Loucy (cell line): ENCODE data around the gene NUAK1.

Experiments used
- H2AFZ ChIP-seq: fragments of 200-600 bp; sonication (generic); 2 replicates; pipeline ENCODE4 v1.6.0; 2016; ENCODE audit warnings: antibody characterized with exemption, mild to moderate bottlenecking, low read length, moderate library complexity
- H3F3A ChIP-seq: fragments of 200-600 bp; 2 replicates; pipeline ENCODE4 v1.6.0; 2016; ENCODE audit warnings: antibody characterized with exemption, low read depth, mild to moderate bottlenecking
- H3K27me3 ChIP-seq: fragments of 200-600 bp; sonication (generic); 2 replicates; pipeline ENCODE4 v1.6.1; 2014; ENCODE audit warnings: low read length, mild to moderate bottlenecking; ENCODE audit not compliant: insufficient read depth, poor library complexity, severe bottlenecking
- H3K36me3 ChIP-seq: fragments of 200-600 bp; sonication (generic); 2 replicates; pipeline ENCODE4 v1.6.1; 2016; ENCODE audit warnings: low read length; ENCODE audit not compliant: insufficient read depth
- H3K4me1 ChIP-seq: fragments of 200-600 bp; sonication (generic); 2 replicates; pipeline ENCODE4 v1.5.1; 2014; ENCODE audit warnings: low read length, mild to moderate bottlenecking; ENCODE audit not compliant: insufficient read depth, poor library complexity, severe bottlenecking
- H3K4me2 ChIP-seq: fragments of 200-600 bp; sonication (generic); 2 replicates; pipeline ENCODE4 v1.6.0; 2014; ENCODE audit warnings: antibody characterized with exemption, low read length, low read depth, mild to moderate bottlenecking; ENCODE audit not compliant: poor library complexity, severe bottlenecking
- H3K4me3 ChIP-seq: fragments of 200-600 bp; sonication (generic); 2 replicates; pipeline ENCODE4 v1.5.1; 2014; ENCODE audit warnings: low read length, mild to moderate bottlenecking, mixed read lengths; ENCODE audit not compliant: poor library complexity, severe bottlenecking
- H3K79me2 ChIP-seq: fragments of 200-600 bp; sonication (generic); 2 replicates; pipeline ENCODE4 v1.6.1; 2014; ENCODE audit warnings: low read length; ENCODE audit not compliant: insufficient read depth
- H3K9ac ChIP-seq: fragments of 200-600 bp; sonication (generic); 2 replicates; pipeline ENCODE4 v1.6.0; 2014; ENCODE audit warnings: mild to moderate bottlenecking, low read depth, low read length, moderate library complexity; ENCODE audit not compliant: poor library complexity, severe bottlenecking
- H3K9me2 ChIP-seq: fragments of 200-600 bp; sonication (generic); replicated peaks from 2 replicates; pipeline ENCODE4 v1.6.1; 2016; ENCODE audit warnings: low read depth, low read length, mixed read lengths
- H3K9me3 ChIP-seq: fragments of 200-600 bp; sonication (generic); 2 replicates; pipeline ENCODE4 v1.6.1; 2014; ENCODE audit warnings: mild to moderate bottlenecking, antibody characterized with exemption, low read length, low read depth; ENCODE audit not compliant: insufficient read depth
- H4K20me1 ChIP-seq: fragments of 200-600 bp; sonication (generic); 2 replicates; pipeline ENCODE4 v1.6.0; 2014; ENCODE audit warnings: antibody characterized with exemption, low read length, mild to moderate bottlenecking; ENCODE audit not compliant: insufficient read depth, poor library complexity, severe bottlenecking
- EZH2phosphoT487 ChIP-seq: fragments of 200-600 bp; IDR thresholded peaks from 2 replicates; pipeline ENCODE4 v1.6.1; 2018; ENCODE audit warnings: antibody characterized with exemption, mild to moderate bottlenecking, moderate library complexity, borderline replicate concordance
- TF ChIP-seq, protein P1 (sequence below): fragments of 200-600 bp; sonication (generic); conservative IDR thresholded peaks from 2 replicates; pipeline ENCODE4 v1.5.1; 2014; ENCODE audit warnings: mild to moderate bottlenecking, antibody characterized with exemption, low read length

The NUAK1 gene

GRCh38 chr12:106046301-106046846 is 92.4 kb downstream of the NUAK1 start:
- Histone ChIP-seq H3K9ac (no peak overlapping the region), H3K36me3 (no peaks in the 10 kb centered on the region), H2AFZ (no peak overlapping the region), H3F3A (no peaks in the 10 kb centered on the region), H3K27me3 (no peaks in the 10 kb centered on the region), H3K79me2 (no peaks in the 10 kb centered on the region), H3K4me2 (no peak overlapping the region), H3K4me1 (no peaks in the 10 kb centered on the region), H3K4me3 (no peak overlapping the region), H3K9me2 (no peaks in the 10 kb centered on the region), H3K9me3 (no peaks in the 10 kb centered on the region), H4K20me1 (no peaks in the 10 kb centered on the region)
- TF ChIP-seq, protein P1, sequence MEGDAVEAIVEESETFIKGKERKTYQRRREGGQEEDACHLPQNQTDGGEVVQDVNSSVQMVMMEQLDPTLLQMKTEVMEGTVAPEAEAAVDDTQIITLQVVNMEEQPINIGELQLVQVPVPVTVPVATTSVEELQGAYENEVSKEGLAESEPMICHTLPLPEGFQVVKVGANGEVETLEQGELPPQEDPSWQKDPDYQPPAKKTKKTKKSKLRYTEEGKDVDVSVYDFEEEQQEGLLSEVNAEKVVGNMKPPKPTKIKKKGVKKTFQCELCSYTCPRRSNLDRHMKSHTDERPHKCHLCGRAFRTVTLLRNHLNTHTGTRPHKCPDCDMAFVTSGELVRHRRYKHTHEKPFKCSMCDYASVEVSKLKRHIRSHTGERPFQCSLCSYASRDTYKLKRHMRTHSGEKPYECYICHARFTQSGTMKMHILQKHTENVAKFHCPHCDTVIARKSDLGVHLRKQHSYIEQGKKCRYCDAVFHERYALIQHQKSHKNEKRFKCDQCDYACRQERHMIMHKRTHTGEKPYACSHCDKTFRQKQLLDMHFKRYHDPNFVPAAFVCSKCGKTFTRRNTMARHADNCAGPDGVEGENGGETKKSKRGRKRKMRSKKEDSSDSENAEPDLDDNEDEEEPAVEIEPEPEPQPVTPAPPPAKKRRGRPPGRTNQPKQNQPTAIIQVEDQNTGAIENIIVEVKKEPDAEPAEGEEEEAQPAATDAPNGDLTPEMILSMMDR = no peak
- TF ChIP-seq EZH2phosphoT487 = no peak

DNA sequence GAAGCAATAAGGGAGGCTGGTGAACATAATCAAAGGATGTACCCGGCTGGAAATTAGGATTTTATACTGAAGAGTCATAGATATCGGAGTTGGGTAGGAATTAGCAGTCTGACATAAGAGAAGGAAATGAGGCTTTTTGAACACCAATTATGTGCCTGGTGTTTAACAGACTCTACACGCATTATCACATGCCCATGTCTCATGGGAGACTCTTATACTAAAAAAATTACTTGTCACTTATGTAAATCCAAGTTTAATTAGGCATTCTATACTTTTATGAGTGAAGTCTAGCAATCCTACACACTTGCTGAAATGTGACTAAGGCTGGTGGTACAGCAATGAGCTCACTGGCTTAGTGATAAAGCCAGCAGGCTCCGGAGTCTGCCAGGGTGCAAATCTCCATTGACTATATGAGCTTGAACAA is 93.5 kb downstream of the NUAK1 start:
- H3K4me2 ChIP-seq = no peak overlapping the region
- no peaks in the 10 kb centered on the region for H3K4me1 ChIP-seq
- no peaks in the 10 kb centered on the region for H3K27me3 ChIP-seq
- no peak for TF ChIP-seq EZH2phosphoT487
- TF ChIP-seq, protein P1 = no peak
- H2AFZ ChIP-seq = no peak overlapping the region
- H3K9me2 ChIP-seq = no peaks in the 10 kb centered on the region
- no peaks in the 10 kb centered on the region for H3F3A ChIP-seq
- H3K36me3 ChIP-seq = no peaks in the 10 kb centered on the region
- no peak overlapping the region for H3K4me3 ChIP-seq
- H3K9me3 ChIP-seq = no peaks in the 10 kb centered on the region
- no peaks in the 10 kb centered on the region for H3K79me2 ChIP-seq
- H4K20me1 ChIP-seq = no peaks in the 10 kb centered on the region
- no peak overlapping the region for H3K9ac ChIP-seq

DNA sequence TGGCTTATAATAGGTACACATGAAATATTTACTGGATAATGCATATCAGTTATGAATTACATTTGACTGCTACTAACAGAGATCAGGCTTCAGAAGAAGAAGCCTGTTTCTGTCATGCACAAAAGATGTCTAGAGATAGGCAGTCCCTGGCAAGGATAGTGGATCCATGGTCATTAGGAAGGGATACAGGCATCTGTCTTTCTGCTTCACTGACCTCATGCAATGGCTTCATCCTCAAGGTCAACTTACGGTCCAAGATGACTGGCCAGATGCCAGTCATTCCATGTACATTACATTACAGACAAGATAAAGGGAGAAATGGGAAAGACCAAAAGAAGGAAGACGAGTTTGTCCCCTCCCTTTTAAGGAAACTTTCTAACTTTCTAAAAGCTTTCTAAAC is 94.0 kb downstream of the NUAK1 start:
- Histone ChIP-seq H4K20me1 (no peaks in the 10 kb centered on the region), H3K9ac (no peak overlapping the region), H3K27me3 (no peaks in the 10 kb centered on the region), H3K9me2 (no peaks in the 10 kb centered on the region), H3K36me3 (no peaks in the 10 kb centered on the region), H3K79me2 (no peaks in the 10 kb centered on the region), H3F3A (no peaks in the 10 kb centered on the region), H2AFZ (no peak overlapping the region), H3K9me3 (no peaks in the 10 kb centered on the region), H3K4me2 (no peak overlapping the region), H3K4me3 (no peak overlapping the region), H3K4me1 (no peaks in the 10 kb centered on the region)
- no peak for TF ChIP-seq EZH2phosphoT487
- TF ChIP-seq, protein P1 = no peak
